A673 (cell line): ENCODE results near the gene ACTN2. TPM values are rescaled to one million over a fixed set of nuclear protein-coding genes. Genes with fewer than 3 reads are reported as not detected.

Experiments used
- BruUV-seq: library from RNA; stranded (reverse); fragments of 400-500 nt; replicated peaks from 2 replicates; lab custom pipeline; 2021; lab: Mats Ljungman, UMichigan
- CTCF ChIA-PET: fragments of 300-600 bp; sonication (Branson Sonifier 250); formaldehyde crosslinking; loops from one replicate; lab custom pipeline; 2022; ENCODE audit warnings: antibody characterized with exemption; lab: Charles Lee
- POLR2A ChIA-PET: fragments of 300-600 bp; sonication (Branson Sonifier 250); formaldehyde crosslinking; loops from one replicate; lab custom pipeline; 2022; ENCODE audit warnings: antibody characterized with exemption; ENCODE audit not compliant: low non-redundant PET; lab: Charles Lee
- DNase-seq: peaks from one replicate; pipeline ENCODE4 v3.0.0-alpha.2; 2015; ENCODE audit warnings: low spot score
- H3K27ac ChIP-seq: fragments of 200-600 bp; sonication (generic); 2 replicates; pipeline ENCODE4 v1.5.1; 2016; ENCODE audit warnings: mixed run types, low read depth, mild to moderate bottlenecking, mixed read lengths, antibody characterized with exemption, low read length; ENCODE audit not compliant: poor library complexity, severe bottlenecking
- H3K27me3 ChIP-seq: fragments of 200-600 bp; sonication (generic); replicated peaks from 2 replicates; pipeline ENCODE4 v1.6.1; 2017; ENCODE audit warnings: mixed run types, low read depth, mild to moderate bottlenecking, mixed read lengths, antibody characterized with exemption, low read length; ENCODE audit not compliant: insufficient read depth, poor library complexity
- H3K36me3 ChIP-seq: fragments of 200-600 bp; sonication (generic); 2 replicates; pipeline ENCODE4 v1.6.1; 2016; ENCODE audit warnings: mixed run types, mild to moderate bottlenecking, mixed read lengths, antibody characterized with exemption, low read length; ENCODE audit not compliant: insufficient read depth, poor library complexity, severe bottlenecking
- H3K4me1 ChIP-seq: fragments of 200-600 bp; sonication (generic); 2 replicates; pipeline ENCODE4 v1.6.1; 2017; ENCODE audit warnings: mixed run types, mild to moderate bottlenecking, mixed read lengths, antibody characterized with exemption, low read length; ENCODE audit not compliant: insufficient read depth, poor library complexity, severe bottlenecking
- H3K4me3 ChIP-seq: fragments of 200-600 bp; sonication (generic); 2 replicates; pipeline ENCODE4 v1.5.1; 2016; ENCODE audit warnings: low read depth, mixed run types, mild to moderate bottlenecking, mixed read lengths, low read length; ENCODE audit not compliant: poor library complexity, severe bottlenecking
- H3K9me3 ChIP-seq: fragments of 200-600 bp; sonication (generic); 2 replicates; pipeline ENCODE4 v1.6.1; 2016; ENCODE audit warnings: mixed run types, low read depth, mild to moderate bottlenecking, mixed read lengths, antibody characterized with exemption, low read length; ENCODE audit not compliant: poor library complexity, severe bottlenecking
- CTCF ChIP-seq: fragments of 300-800, 200-600 bp; sonication (generic); conservative IDR thresholded peaks from 2 replicates; pipeline ENCODE4 v1.5.1; 2017; ENCODE audit warnings: low read depth, mild to moderate bottlenecking, antibody characterized with exemption, low read length, moderate library complexity, mixed read lengths
- EZH2 ChIP-seq: fragments of 200-600 bp; sonication (generic); IDR thresholded peaks from 2 replicates; pipeline ENCODE4 v1.6.1; 2017; ENCODE audit warnings: borderline replicate concordance, low read depth, mild to moderate bottlenecking, mixed read lengths, antibody characterized with exemption, low read length; ENCODE audit not compliant: poor library complexity, severe bottlenecking
- intact Hi-C: fragments of 100-400 bp; cut with micrococcal nuclease; formaldehyde crosslinking; loops from one replicate; pipeline ENCODE4 v1.10.0; 2022; ENCODE audit not compliant: unreplicated experiment
- total RNA-seq: library from RNA; stranded (reverse); gene quantifications from 2 replicates; pipeline ENCODE4 v1.2.3, GENCODE V29; 2021

Gene ACTN2
- total RNA-seq, 1 experiment from 2014 or later: 39.4 TPM

GRCh38 chr1:236741753-236742152 is 55.5 kb downstream of the ACTN2 start:
- DNase-seq: no peak
- intact Hi-C loops: no loop called here
- POLR2A ChIA-PET: no interaction called here
- peaks cover 77% of the 10 kb centered on the region for H3K36me3 ChIP-seq
- no peaks in the 10 kb centered on the region for H3K27me3 ChIP-seq
- CTCF ChIA-PET: no interaction called here
- no TSS peak for BruUV-seq
- H3K27ac ChIP-seq: no peak overlapping the region
- no peaks in the 10 kb centered on the region for H3K9me3 ChIP-seq
- TF ChIP-seq CTCF: no peak
- TF ChIP-seq EZH2: no peak
- H3K4me1 ChIP-seq: no peaks in the 10 kb centered on the region
- no peak overlapping the region for H3K4me3 ChIP-seq

DNA sequence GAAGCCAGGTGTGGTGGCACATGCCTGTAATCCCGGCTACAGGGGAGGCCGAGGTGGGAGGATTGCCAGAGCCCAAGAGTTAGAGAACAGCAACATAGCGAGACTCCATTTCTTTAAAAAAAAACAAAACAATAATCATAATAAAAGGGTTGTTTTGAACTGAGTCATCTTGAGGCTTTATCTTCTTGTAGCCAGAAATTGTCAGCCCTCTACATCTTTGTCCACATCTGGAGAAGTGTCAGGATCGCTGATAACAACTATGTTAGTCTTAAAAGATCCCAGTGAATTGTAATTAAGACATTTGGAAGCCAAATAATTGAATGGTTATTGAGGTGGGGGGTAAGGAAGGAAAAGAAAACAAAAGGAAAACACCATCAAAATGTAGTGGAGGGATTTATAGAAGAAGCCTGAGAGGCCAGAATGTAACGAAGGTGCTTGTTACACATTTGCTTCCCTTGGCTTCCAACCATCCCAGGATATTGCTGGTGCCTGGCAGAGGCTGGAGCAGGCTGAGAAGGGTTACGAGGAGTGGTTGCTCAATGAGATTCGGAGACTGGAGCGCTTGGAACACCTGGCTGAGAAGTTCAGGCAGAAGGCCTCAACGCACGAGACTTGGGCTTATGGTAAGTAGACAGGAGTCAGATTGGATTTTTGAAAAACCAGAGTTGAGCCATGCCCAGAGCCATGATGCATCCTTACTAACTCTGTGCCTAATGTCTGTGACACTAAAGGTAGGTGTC is 56.3 kb downstream of the ACTN2 start:
- H3K4me3 ChIP-seq: no peak overlapping the region
- DNase-seq: no peak
- intact Hi-C loops: no loop called here
- TF ChIP-seq CTCF (no peak), EZH2 (no peak)
- ChIA-PET CTCF (interaction anchor here (0.6 kb wide), 1 partner anchor 23 kb away, joined by 3 read pairs; no protein-coding TSS in a partner anchor), POLR2A (no interaction called here)
- no peaks in the 10 kb centered on the region for H3K9me3 ChIP-seq
- H3K36me3 ChIP-seq: peaks cover 78% of the 10 kb centered on the region
- H3K27ac ChIP-seq: no peak overlapping the region
- no peaks in the 10 kb centered on the region for H3K27me3 ChIP-seq
- no peaks in the 10 kb centered on the region for H3K4me1 ChIP-seq
- no TSS peak for BruUV-seq

DNA sequence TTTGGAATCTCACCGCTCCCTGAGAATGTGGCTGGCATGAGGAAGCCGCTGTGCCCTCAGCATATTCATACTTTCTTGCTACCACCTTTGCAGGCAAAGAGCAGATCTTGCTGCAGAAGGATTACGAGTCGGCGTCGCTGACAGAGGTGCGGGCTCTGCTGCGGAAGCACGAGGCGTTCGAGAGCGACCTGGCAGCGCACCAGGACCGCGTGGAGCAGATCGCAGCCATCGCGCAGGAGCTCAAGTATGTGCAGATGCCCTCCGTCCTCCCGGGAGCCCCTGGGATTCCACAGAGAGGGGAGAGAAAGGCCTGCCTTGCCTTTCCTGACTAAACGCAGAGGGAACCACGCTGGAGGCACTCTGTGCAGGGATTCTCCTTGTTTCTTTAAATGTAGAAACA is 58.2 kb downstream of the ACTN2 start:
- Histone ChIP-seq H3K27me3 (no peaks in the 10 kb centered on the region), H3K36me3 (peaks cover 77% of the 10 kb centered on the region), H3K4me1 (no peaks in the 10 kb centered on the region), H3K4me3 (no peak overlapping the region), H3K9me3 (no peaks in the 10 kb centered on the region), H3K27ac (no peak overlapping the region)
- ChIA-PET POLR2A (no interaction called here), CTCF (no interaction called here)
- no TSS peak for BruUV-seq
- no peak for TF ChIP-seq EZH2
- TF ChIP-seq CTCF: no peak
- no peak for DNase-seq
- intact Hi-C loops: no loop called here
